Peyer's patch (tissue), 4 donors: ENCODE data around the gene FLT1. TPM values are rescaled to one million over a fixed set of nuclear protein-coding genes. Genes with fewer than 3 reads are reported as not detected.

Source experiments
- DNase-seq, 3 donors: peaks; one replicate each; pipeline ENCODE4 v3.0.0-alpha.2; 2017 to 2019
- H3K27ac ChIP-seq, 4 donors: fragments of 200-600 bp; sonication (generic); one replicate each; pipeline ENCODE4 v1.5.1; 2016 to 2019
- H3K27me3 ChIP-seq, 2 donors: fragments of 200-600 bp; sonication (generic); one replicate each; pipeline ENCODE4 v1.5.1; 2019
- H3K36me3 ChIP-seq, 3 donors: fragments of 200-600 bp; sonication (generic); one replicate each; pipeline ENCODE4 v1.5.1; 2016 to 2019
- H3K4me1 ChIP-seq, 4 donors: fragments of 200-600 bp; sonication (generic); one replicate each; pipeline ENCODE4 v1.5.1; 2016 to 2019
- H3K4me3 ChIP-seq, 4 donors: fragments of 200-600 bp; sonication (generic); 1 replicate in 3 of 4; 2 replicates in 1 of 4; pipeline ENCODE4 v1.5.1; 2016 to 2019; ENCODE audit warnings: mild to moderate bottlenecking in 1 of 4
- H3K9me3 ChIP-seq, 4 donors: fragments of 200-600 bp; sonication (generic); one replicate each; pipeline ENCODE4 v1.5.1; 2016 to 2019; ENCODE audit warnings: mild to moderate bottlenecking in 1 of 4
- POLR2A ChIP-seq, 2 donors: fragments of 450-650 bp; IDR thresholded peaks; one replicate each; pipeline ENCODE4 v1.5.1; 2017; ENCODE audit warnings: antibody characterized with exemption in 2 of 2, mild to moderate bottlenecking in 2 of 2, moderate library complexity in 2 of 2
- total RNA-seq, 4 donors: library from RNA; depleted of rRNA; stranded (reverse); fragments of >200 nt; gene quantifications; one replicate each; pipeline ENCODE4 v1.1.0, GENCODE V29; 2016
- TF ChIP-seq, protein P1 (sequence below), 6 experiments: fragments of 450-650 bp in 4 of 6; fragments of 200-600 bp in 2 of 6; sonication (generic) in 1 of 6; IDR thresholded peaks; one replicate each; pipeline ENCODE4 v1.5.1; 2017 to 2019; ENCODE audit warnings: antibody characterized with exemption in 6 of 6, mild to moderate bottlenecking in 3 of 6, moderate library complexity in 1 of 6

Gene FLT1
- total RNA-seq, 4 donors from 2014 or later, result 3.0 to 14.0 (median 3.9) TPM

DNA sequence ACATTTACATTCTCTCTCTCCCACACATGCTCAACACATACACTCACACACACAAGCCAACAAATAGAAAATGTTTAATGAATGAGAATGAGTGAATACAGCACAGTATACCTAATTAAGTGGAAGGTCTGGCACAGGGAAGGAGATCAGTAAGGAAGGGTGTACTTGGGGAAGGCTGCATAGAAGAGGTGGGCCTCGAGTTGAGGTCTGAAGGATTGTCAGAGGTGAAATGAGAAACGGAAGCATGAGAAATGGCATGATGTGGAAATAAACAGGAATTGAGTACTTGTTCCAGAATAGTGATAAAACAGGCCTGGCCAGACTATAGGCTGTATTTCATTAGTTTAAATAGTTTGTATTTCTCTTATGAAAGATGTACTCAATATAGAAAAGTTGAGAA is 136.2 kb downstream of the FLT1 start:
- no peak overlapping the region for H3K4me3 ChIP-seq
- H3K27me3 ChIP-seq, result no peaks in the 10 kb centered on the region
- H3K4me1 ChIP-seq, result no peaks in the 10 kb centered on the region
- no peaks in the 10 kb centered on the region for H3K9me3 ChIP-seq
- no peak for TF ChIP-seq POLR2A (IDR thresholded peaks at IDR 0.05)
- TF ChIP-seq, protein P1, sequence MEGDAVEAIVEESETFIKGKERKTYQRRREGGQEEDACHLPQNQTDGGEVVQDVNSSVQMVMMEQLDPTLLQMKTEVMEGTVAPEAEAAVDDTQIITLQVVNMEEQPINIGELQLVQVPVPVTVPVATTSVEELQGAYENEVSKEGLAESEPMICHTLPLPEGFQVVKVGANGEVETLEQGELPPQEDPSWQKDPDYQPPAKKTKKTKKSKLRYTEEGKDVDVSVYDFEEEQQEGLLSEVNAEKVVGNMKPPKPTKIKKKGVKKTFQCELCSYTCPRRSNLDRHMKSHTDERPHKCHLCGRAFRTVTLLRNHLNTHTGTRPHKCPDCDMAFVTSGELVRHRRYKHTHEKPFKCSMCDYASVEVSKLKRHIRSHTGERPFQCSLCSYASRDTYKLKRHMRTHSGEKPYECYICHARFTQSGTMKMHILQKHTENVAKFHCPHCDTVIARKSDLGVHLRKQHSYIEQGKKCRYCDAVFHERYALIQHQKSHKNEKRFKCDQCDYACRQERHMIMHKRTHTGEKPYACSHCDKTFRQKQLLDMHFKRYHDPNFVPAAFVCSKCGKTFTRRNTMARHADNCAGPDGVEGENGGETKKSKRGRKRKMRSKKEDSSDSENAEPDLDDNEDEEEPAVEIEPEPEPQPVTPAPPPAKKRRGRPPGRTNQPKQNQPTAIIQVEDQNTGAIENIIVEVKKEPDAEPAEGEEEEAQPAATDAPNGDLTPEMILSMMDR (IDR thresholded peaks at IDR 0.05), result no peak
- H3K27ac ChIP-seq, result no peak overlapping the region
- no peaks in the 10 kb centered on the region for H3K36me3 ChIP-seq
- no peak for DNase-seq

GRCh38 chr13:28357911-28358433 is 137.0 kb downstream of the FLT1 start:
- DNase-seq, result no peak
- Histone ChIP-seq H3K4me1 (no peaks in the 10 kb centered on the region), H3K36me3 (no peaks in the 10 kb centered on the region), H3K27me3 (no peaks in the 10 kb centered on the region), H3K27ac (no peak overlapping the region), H3K4me3 (no peak overlapping the region), H3K9me3 (no peaks in the 10 kb centered on the region)
- TF ChIP-seq, protein P1 (IDR thresholded peaks at IDR 0.05), result no peak
- no peak for TF ChIP-seq POLR2A (IDR thresholded peaks at IDR 0.05)

DNA sequence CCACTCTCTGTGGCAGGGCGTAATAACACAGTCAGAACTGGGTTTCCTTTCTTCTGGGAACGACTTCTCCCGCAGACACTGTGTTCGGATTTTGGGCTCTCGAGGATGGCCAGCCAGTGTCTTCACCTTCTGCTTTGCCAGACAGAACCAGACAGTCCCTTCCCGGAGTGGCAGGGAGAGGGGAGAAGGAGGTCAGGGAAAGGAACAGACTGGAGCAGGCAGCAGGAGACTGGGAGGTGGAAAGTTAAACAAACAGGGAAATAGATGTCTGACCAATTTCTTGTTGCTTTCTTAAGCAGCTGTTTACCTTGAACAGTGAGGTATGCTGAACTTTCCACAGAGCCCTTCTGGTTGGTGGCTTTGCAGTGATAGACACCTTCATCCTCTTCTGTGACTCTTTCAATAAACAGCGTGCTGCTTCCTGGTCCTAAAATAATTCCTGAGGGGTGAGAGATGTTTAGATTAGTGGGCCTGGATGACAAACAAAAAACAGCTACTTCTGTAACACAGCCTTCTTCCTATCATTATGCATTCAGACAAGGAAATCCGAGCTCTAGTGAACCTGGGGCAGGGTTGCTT is 137.6 kb downstream of the FLT1 start:
- Histone ChIP-seq H3K36me3 (no peaks in the 10 kb centered on the region), H3K9me3 (no peaks in the 10 kb centered on the region), H3K27me3 (no peaks in the 10 kb centered on the region), H3K27ac (no peak overlapping the region), H3K4me3 (no peak overlapping the region), H3K4me1 (no peaks in the 10 kb centered on the region)
- DNase-seq, result no peak
- no peak for TF ChIP-seq POLR2A (IDR thresholded peaks at IDR 0.05)
- TF ChIP-seq, protein P1 (IDR thresholded peaks at IDR 0.05), result no peak

DNA sequence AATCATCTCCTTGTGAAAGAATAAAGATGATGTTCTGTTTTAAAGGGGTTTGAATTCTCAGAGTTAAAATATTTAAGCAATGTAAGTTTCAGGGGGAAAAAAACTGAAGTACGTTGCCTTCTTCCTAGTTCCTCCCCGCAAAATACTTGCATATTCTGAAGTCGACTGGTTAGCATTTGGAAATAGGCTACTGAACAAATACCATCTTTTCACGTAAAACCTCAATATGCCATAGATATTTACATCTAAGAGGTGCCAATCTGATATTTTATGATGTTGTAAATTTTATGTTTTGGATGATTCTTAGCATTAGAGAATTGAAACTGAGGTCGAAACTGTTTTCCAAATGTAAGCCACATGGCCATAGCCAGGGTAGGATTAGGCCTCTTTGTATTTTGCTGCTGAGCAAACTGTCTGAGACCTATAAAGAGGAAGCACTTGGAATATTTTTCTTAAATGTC is 138.3 kb downstream of the FLT1 start:
- TF ChIP-seq, protein P1 (IDR thresholded peaks at IDR 0.05), result no peak
- TF ChIP-seq POLR2A (IDR thresholded peaks at IDR 0.05), result no peak
- H3K36me3 ChIP-seq, result no peaks in the 10 kb centered on the region
- DNase-seq, result no peak
- H3K9me3 ChIP-seq, result no peaks in the 10 kb centered on the region
- H3K27ac ChIP-seq, result no peak overlapping the region
- no peaks in the 10 kb centered on the region for H3K4me1 ChIP-seq
- H3K27me3 ChIP-seq, result no peaks in the 10 kb centered on the region
- no peak overlapping the region for H3K4me3 ChIP-seq

GRCh38 chr13:28355822-28356371 is 139.0 kb downstream of the FLT1 start:
- Histone ChIP-seq H3K27ac (no peak overlapping the region), H3K27me3 (no peaks in the 10 kb centered on the region), H3K4me3 (no peak overlapping the region), H3K36me3 (no peaks in the 10 kb centered on the region), H3K4me1 (no peaks in the 10 kb centered on the region), H3K9me3 (no peaks in the 10 kb centered on the region)
- no peak for DNase-seq
- TF ChIP-seq POLR2A (IDR thresholded peaks at IDR 0.05), result no peak
- TF ChIP-seq, protein P1 (IDR thresholded peaks at IDR 0.05), result no peak
